WTC11 (cell line): Measurements from ENCODE around the gene MAX.

Experiments used
- CBFB ChIP-seq: sonication (generic); formaldehyde crosslinking; IDR thresholded peaks from 2 replicates; pipeline ENCODE4 v1.8.1; 2022; ENCODE audit warnings: mild to moderate bottlenecking, low read depth, missing genetic modification reagents
- CTCF ChIP-seq: fragments of 200-600 bp; IDR thresholded peaks from 2 replicates; pipeline ENCODE4 v1.8.0; 2022; ENCODE audit warnings: antibody characterized with exemption
- ESRRA ChIP-seq: sonication (generic); formaldehyde crosslinking; IDR thresholded peaks from 2 replicates; pipeline ENCODE4 v1.8.1; 2022; ENCODE audit warnings: mild to moderate bottlenecking, missing genetic modification reagents, borderline replicate concordance
- FOXJ3 ChIP-seq: sonication (generic); formaldehyde crosslinking; IDR thresholded peaks from 2 replicates; pipeline ENCODE4 v1.9.0; 2021; ENCODE audit warnings: missing genetic modification reagents, mild to moderate bottlenecking, borderline replicate concordance
- HMGXB4 ChIP-seq: sonication (generic); formaldehyde crosslinking; IDR thresholded peaks from 2 replicates; pipeline ENCODE4 v1.8.1; 2023; ENCODE audit warnings: mild to moderate bottlenecking, moderate library complexity, missing genetic modification reagents
- MAX ChIP-seq: sonication (generic); formaldehyde crosslinking; IDR thresholded peaks from 2 replicates; pipeline ENCODE4 v1.8.0; 2022; ENCODE audit warnings: mild to moderate bottlenecking, missing genetic modification reagents
- MLX ChIP-seq: sonication (generic); formaldehyde crosslinking; IDR thresholded peaks from 2 replicates; pipeline ENCODE4 v1.8.1; 2023; ENCODE audit warnings: mild to moderate bottlenecking, missing genetic modification reagents, moderate library complexity
- STAT6 ChIP-seq: sonication (generic); formaldehyde crosslinking; conservative IDR thresholded peaks from 2 replicates; pipeline ENCODE4 v1.8.1; 2023; ENCODE audit warnings: mild to moderate bottlenecking, low read depth, missing genetic modification reagents, moderate library complexity
- TEAD1 ChIP-seq: sonication (generic); formaldehyde crosslinking; IDR thresholded peaks from 2 replicates; pipeline ENCODE4 v1.8.0; 2022; ENCODE audit warnings: mild to moderate bottlenecking, missing genetic modification reagents
- ZNF138 ChIP-seq: sonication (generic); formaldehyde crosslinking; conservative IDR thresholded peaks from 2 replicates; pipeline ENCODE4 v1.8.1; 2022; ENCODE audit warnings: mild to moderate bottlenecking, moderate library complexity, missing genetic modification reagents
- ZNF416 ChIP-seq: fragments of 250-450 bp; sonication (Bioruptor Pico); IDR thresholded peaks from 2 replicates; pipeline ENCODE4 v1.9.0; 2021; ENCODE audit warnings: mild to moderate bottlenecking, inconsistent platforms

GRCh38 chr14:65080960-65081747, 21.2 kb downstream of the MAX start:
- no peak for TF ChIP-seq CTCF
- TF ChIP-seq MAX (CRISPR knock-in tag), result no peak
- TF ChIP-seq CBFB (CRISPR knock-in tag), result no peak
- TF ChIP-seq HMGXB4 (CRISPR knock-in tag), result no peak
- no peak for TF ChIP-seq ZNF416 (CRISPR knock-in tag)
- TF ChIP-seq ESRRA (CRISPR knock-in tag), result no peak
- TF ChIP-seq MLX (CRISPR knock-in tag), result no peak
- no peak for TF ChIP-seq ZNF138 (CRISPR knock-in tag)
- TF ChIP-seq TEAD1 (CRISPR knock-in tag), result no peak
- TF ChIP-seq FOXJ3 (CRISPR knock-in tag), result no peak
- TF ChIP-seq STAT6 (CRISPR knock-in tag), result no peak
